T-helper 2 cell treated with Interferon-gamma antibody and Interleukin-4, amounts not matched to agents 5 μg/mL and 100 μg/mL, for 36 hours (primary cell): ENCODE data around the gene TECPR1.

Experiments used
- DNase-seq: peaks from one replicate; pipeline ENCODE4 v3.0.0; 2021; ENCODE audit warnings: low spot score
- H3K27ac Mint-ChIP-seq: one replicate; pipeline ENCODE4 v1.8.0; 2021; ENCODE audit warnings: mild to moderate bottlenecking, mixed read lengths
- H3K27me3 Mint-ChIP-seq: one replicate; pipeline ENCODE4 v1.8.0; 2021; ENCODE audit warnings: low read depth, mixed read lengths
- H3K36me3 Mint-ChIP-seq: one replicate; pipeline ENCODE4 v1.8.0; 2021; ENCODE audit warnings: low read depth, mixed read lengths
- H3K4me1 Mint-ChIP-seq: one replicate; pipeline ENCODE4 v1.8.0; 2021; ENCODE audit warnings: low read depth, mixed read lengths
- H3K4me3 Mint-ChIP-seq: one replicate; pipeline ENCODE4 v1.8.0; 2022; ENCODE audit warnings: mild to moderate bottlenecking, moderate library complexity, mixed read lengths
- H3K9me3 Mint-ChIP-seq: one replicate; pipeline ENCODE4 v1.8.0; 2021; ENCODE audit warnings: mixed read lengths

TECPR1 gene

DNA sequence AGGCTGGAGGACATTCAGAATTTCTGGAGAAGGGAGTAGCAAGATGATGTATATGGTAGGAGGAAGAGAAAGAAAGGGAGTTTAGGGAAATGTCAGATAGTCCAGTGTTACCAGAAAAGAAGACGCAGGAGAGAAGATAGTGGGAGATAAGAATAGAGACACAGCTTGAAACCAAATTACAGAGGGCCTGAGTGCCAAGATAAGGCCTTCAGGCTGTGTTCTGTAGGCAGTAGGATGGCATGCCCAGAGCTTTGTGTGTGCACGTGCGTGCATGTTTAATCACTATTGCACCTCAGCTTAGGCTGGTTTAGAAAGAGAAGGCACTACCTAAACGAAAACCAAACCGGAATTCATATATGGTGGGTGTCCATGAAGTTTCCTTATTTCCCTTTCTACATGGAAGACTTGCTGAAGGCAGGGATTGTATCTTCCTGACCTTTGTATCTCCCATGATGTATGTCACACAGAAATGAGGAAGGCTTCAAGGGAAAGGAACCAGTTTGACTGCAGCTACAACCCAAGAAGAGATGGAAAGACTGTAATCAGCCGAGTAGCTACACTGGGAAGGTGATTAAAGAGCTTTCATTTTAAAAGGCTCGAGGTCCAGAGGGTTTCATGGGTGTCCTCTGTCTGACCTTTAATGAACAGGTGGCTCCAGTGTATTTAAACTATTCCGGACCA, 76.6 kb downstream of the TECPR1 start:
- H3K27me3 Mint-ChIP-seq: no peaks in the 10 kb centered on the region
- DNase-seq: no peak
- H3K36me3 Mint-ChIP-seq: peaks cover 2% of the 10 kb centered on the region
- no peak overlapping the region for H3K27ac Mint-ChIP-seq
- no peak overlapping the region for H3K4me3 Mint-ChIP-seq
- H3K9me3 Mint-ChIP-seq: no peaks in the 10 kb centered on the region
- H3K4me1 Mint-ChIP-seq: no peaks in the 10 kb centered on the region

DNA sequence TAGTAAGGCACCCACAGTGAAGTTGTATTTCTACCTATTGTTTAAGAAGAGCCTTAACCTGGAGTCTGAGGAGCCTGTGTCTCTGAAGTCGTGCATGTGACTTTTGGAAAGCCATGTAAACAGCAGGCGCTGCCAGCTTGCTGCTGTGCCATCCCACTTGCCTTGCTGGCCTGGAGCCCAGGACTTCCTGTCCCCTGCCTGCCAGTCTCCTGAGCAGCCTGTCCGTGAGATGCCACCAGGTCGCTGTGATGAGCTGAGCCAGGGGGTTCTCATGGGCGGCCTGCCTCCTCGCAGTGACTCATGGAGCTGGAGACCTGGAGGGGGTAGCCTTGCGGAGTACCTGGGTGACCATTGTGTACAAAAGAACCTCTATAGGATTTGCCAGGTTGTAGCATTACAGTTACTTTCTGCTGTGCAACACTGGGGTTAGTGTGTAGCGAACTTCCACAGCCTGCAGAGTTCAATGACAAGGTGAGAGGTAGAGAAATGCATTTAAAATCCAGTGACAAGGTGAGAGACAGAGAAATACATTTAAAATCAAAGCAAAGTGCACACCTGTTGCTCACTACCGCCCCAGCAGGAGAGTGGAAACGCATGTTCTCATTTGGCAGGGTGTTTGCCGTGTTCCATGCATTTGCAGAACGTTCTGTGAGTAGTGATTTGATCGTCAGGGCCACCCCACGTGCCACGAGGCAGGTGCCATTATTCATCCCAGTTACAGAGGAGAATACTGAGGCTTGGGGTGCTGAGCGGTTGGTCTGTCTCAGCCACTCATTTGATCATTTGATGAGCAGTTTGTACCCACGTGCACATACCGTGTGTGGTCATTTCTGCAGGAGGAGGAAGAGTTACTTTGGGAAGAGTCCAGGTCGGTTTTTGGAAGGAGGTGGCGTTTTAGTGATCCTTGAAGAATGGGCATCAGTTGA, 77.4 kb downstream of the TECPR1 start:
- Mint-ChIP-seq H3K9me3 (no peaks in the 10 kb centered on the region), H3K27ac (no peak overlapping the region), H3K27me3 (no peaks in the 10 kb centered on the region), H3K4me1 (no peaks in the 10 kb centered on the region), H3K4me3 (no peak overlapping the region), H3K36me3 (peaks cover 2% of the 10 kb centered on the region)
- no peak for DNase-seq

DNA sequence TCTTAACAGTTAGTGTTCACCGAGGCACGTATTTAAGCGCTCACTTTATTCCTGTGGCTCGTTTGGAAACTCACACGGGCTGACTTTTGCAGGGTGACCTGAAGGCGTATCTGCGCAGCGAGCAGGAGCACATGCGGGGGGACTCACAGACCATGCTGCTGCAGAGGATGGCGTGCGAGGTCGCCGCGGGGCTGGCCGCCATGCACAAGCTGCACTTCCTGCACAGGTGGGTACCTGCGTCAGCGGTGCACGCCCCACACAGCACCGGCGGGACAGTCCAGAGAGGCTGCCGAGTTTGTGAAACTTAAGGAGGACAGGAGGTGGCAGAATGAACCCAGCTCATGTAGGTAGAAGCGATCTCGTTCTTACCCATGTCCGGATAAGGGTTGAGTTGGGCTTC, 80.6 kb downstream of the TECPR1 start:
- H3K4me3 Mint-ChIP-seq: no peak overlapping the region
- no peak overlapping the region for H3K27ac Mint-ChIP-seq
- no peaks in the 10 kb centered on the region for H3K27me3 Mint-ChIP-seq
- H3K9me3 Mint-ChIP-seq: no peaks in the 10 kb centered on the region
- no peak for DNase-seq
- peaks cover 2% of the 10 kb centered on the region for H3K36me3 Mint-ChIP-seq
- H3K4me1 Mint-ChIP-seq: no peaks in the 10 kb centered on the region

DNA sequence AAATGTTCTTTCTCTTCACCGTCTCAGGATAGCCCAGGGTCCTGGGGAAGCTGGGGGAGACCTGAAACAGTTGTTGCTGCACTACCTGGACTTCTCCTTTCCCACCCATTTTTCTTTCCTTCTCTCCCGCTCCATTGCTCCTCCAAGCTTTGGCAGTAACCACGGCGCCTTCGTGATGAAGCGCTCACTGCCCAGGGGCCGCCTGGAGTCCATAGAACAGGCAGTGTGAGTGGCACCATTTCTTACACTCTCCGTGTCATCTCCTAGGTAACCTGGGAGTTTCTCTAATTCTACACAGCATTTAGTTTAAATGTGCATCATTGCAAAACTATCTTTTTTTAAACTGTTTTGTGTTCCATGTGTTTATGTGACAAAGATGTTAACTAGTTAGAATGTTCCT, 81.1 kb downstream of the TECPR1 start:
- no peak for DNase-seq
- Mint-ChIP-seq H3K4me1 (no peaks in the 10 kb centered on the region), H3K36me3 (peaks cover 2% of the 10 kb centered on the region), H3K27me3 (no peaks in the 10 kb centered on the region), H3K27ac (no peak overlapping the region), H3K9me3 (no peaks in the 10 kb centered on the region), H3K4me3 (no peak overlapping the region)

DNA sequence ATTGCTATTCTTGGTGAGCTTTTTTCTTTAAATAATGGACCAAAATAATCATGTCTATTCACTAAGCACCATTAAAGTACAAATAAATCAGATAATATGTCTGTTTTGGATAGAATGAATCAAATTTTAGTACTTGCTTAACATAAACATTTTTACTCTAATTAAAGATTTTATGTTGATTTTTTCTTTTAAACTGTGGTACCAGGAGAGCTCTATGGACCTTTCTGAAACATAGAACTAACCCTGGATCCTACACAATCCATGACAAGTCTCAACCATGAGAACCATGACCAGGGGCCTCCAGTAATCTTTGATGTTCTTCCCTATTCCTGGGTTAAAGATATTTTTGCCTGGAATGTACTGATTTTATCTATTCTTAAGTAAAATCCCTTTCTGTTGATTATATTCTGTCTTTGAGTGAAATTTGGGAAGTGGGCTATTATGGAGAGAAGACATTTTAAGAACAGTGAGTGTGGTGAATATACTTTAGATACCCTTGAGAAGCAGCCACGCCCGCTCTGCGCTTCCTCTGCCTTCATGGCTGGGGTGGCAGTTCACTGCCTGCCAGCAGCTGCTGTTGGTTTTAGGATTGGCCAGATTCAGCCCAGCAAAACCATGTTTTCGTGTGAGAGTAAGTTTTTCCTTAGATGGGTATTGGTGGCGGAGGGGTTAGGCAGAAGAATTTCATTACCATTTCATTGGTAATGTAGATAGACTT, 83.0 kb downstream of the TECPR1 start:
- no peak for DNase-seq
- H3K36me3 Mint-ChIP-seq: peaks cover 2% of the 10 kb centered on the region
- H3K27ac Mint-ChIP-seq: no peak overlapping the region
- no peaks in the 10 kb centered on the region for H3K4me1 Mint-ChIP-seq
- no peaks in the 10 kb centered on the region for H3K27me3 Mint-ChIP-seq
- no peak overlapping the region for H3K4me3 Mint-ChIP-seq
- H3K9me3 Mint-ChIP-seq: no peaks in the 10 kb centered on the region

DNA sequence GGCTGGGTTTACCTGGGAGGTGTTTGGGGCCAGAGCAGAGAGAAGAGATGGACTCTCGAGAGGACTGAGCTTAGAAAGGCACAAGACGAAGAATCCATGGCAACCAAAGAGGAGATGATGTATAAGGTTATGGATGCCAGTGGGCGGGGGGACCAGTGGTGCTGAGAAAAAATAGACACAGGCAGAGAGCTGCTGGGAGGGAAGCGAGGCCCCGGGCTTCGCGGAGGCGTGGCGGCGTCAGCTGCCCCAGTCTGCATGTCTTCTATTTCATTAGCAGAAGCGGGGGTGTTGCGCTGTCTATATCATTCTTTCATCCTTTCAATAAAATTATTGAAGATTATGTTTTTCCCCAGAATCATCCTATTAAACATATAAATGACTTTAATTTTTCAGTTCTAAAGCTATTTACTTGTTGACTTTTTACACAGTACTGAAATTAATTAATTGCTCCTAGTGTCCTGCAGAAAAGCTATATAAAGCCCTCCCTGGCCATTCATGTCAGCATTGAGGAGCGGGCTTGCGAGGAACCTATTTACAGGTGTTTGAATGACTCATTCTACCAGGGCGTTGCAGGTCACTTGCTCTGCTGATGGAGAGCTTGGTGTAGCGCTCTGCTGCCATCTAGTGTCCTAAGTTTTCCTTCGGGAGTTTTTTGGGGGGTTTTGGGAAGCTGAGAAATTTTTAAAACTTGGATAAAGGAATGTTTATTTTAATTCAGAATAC, 83.7 kb downstream of the TECPR1 start:
- no peaks in the 10 kb centered on the region for H3K9me3 Mint-ChIP-seq
- no peaks in the 10 kb centered on the region for H3K4me1 Mint-ChIP-seq
- no peak overlapping the region for H3K27ac Mint-ChIP-seq
- no peaks in the 10 kb centered on the region for H3K27me3 Mint-ChIP-seq
- peaks cover 2% of the 10 kb centered on the region for H3K36me3 Mint-ChIP-seq
- peak; percentile 49 for DNase-seq
- no peak overlapping the region for H3K4me3 Mint-ChIP-seq

DNA sequence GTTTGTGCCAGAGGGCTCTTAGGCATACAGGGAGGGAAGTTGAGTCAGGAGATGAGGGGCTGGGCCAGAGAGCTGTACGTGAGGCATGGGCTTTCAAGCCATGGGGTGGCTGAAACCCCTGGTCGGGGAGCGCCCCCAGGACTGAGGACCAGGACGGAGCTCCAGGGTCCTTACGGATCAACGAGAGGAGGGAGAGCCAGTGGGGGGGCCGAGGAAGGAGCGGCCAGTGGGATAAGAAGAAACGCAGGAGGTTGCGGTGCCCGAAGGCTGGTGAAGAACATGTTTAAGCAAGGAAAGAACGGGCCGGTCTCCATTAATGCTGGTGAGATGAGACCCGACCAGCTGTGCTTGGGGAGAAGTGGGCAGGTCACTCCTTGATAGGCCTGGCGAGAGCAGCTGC, 84.4 kb downstream of the TECPR1 start:
- DNase-seq: no peak
- Mint-ChIP-seq H3K27ac (no peak overlapping the region), H3K4me1 (no peaks in the 10 kb centered on the region), H3K4me3 (no peak overlapping the region), H3K9me3 (no peaks in the 10 kb centered on the region), H3K27me3 (no peaks in the 10 kb centered on the region), H3K36me3 (peaks cover 2% of the 10 kb centered on the region)

DNA sequence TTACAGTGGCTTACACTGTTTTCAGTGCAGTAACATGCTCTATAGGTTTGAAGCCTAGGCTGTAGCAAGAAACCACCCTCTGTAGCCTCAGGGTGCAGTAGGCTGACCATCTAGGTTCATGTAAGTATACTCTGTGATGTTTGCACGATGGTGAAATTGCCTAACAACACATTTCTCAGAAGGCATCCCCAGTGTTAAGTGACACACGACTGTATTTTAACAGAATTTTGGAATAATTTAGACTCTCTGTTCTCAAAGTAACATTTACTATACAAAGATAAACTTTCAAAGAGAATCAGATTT, 85.4 kb downstream of the TECPR1 start:
- Mint-ChIP-seq H3K27me3 (no peaks in the 10 kb centered on the region), H3K36me3 (no peaks in the 10 kb centered on the region), H3K9me3 (no peaks in the 10 kb centered on the region), H3K27ac (no peak overlapping the region), H3K4me1 (no peaks in the 10 kb centered on the region), H3K4me3 (no peak overlapping the region)
- DNase-seq: no peak

DNA sequence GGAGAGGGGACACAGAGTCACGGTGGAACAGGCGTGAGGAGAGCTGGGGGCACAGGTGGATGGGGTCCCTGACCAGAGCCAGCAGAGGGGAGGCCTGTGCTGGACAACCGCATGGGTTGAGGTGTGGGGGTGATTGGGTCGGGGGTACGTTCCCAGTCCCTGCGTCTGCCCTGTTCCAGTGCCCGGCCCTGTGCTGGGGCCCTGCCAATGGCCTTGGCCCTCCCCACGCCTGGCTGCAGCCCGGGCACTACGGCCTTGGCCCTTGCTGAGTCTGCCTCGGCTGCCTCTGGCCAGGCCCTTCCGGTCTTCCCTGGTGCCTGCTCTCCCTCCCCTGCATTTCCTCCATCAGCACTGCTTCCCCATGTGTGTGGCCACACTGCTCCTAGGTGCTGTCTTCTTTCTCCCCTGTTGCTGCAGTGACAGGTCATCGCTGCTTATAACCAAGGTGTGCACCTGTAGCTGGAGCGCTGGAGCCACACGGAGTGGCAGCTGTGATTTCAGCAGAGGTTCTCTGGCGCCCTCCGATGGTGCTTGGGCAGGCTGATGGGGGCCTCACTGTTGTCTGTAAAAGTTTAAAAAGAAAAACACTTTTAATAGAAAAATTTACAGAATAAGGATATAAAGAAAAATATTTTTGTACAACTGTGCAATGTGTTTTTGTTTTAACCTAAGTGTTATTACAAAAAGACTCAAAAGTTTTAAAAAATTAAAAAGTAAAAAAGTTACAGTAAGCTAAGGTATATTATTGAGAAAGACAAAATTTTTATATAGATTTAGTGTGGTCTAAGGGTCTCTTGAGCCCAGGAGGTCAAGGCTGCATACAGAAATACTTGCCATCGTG, 86.0 kb downstream of the TECPR1 start:
- Mint-ChIP-seq H3K36me3 (no peaks in the 10 kb centered on the region), H3K4me1 (no peaks in the 10 kb centered on the region), H3K4me3 (no peak overlapping the region), H3K27me3 (no peaks in the 10 kb centered on the region), H3K9me3 (no peaks in the 10 kb centered on the region), H3K27ac (no peak overlapping the region)
- DNase-seq: no peak
